Activated CD4-positive, alpha-beta T cell treated with anti-CD3 and anti-CD28 coated beads, Interleukin-2, amount 10 ng/mL, durations not matched to agents 7 days and 5 days (primary cell): Measurements from ENCODE around the gene LRRC8C. TPM values are rescaled to one million over a fixed set of nuclear protein-coding genes. Genes with fewer than 3 reads are reported as not detected.

Experiments used
- CTCF ChIA-PET: fragments of 350-600 bp; sonication (Branson Sonifier 250); formaldehyde crosslinking; loops from one replicate; lab custom pipeline; 2021; ENCODE audit warnings: antibody characterized with exemption; lab: Charles Lee
- POLR2A ChIA-PET: fragments of 350-600 bp; sonication (Branson Sonifier 250); formaldehyde crosslinking; loops from one replicate; lab custom pipeline; 2021; ENCODE audit warnings: antibody characterized with exemption; lab: Charles Lee
- DNase-seq: peaks from one replicate; pipeline ENCODE4 v3.0.0-alpha.2; 2020
- H3K27ac Mint-ChIP-seq: one replicate; pipeline ENCODE4 v1.8.0; 2021; ENCODE audit warnings: mild to moderate bottlenecking, moderate library complexity, mixed read lengths
- H3K27me3 Mint-ChIP-seq: one replicate; pipeline ENCODE4 v1.8.0; 2021; ENCODE audit warnings: mixed read lengths
- H3K36me3 Mint-ChIP-seq: one replicate; pipeline ENCODE4 v1.8.0; 2021; ENCODE audit warnings: low read depth, mixed read lengths
- H3K4me1 Mint-ChIP-seq: one replicate; pipeline ENCODE4 v1.8.0; 2021; ENCODE audit warnings: mixed read lengths
- H3K4me3 Mint-ChIP-seq: one replicate; pipeline ENCODE4 v1.8.0; 2021; ENCODE audit warnings: mild to moderate bottlenecking, moderate library complexity, mixed read lengths
- H3K9me3 Mint-ChIP-seq: one replicate; pipeline ENCODE4 v1.8.0; 2021; ENCODE audit warnings: mixed read lengths
- total RNA-seq, 2 experiments: library from RNA; stranded (reverse); gene quantifications; one replicate each; pipeline ENCODE4 v1.2.3, GENCODE V29; 2021

The LRRC8C gene
- total RNA-seq, 2 experiments from 2014 or later = 45.0 to 55.2 TPM

DNA sequence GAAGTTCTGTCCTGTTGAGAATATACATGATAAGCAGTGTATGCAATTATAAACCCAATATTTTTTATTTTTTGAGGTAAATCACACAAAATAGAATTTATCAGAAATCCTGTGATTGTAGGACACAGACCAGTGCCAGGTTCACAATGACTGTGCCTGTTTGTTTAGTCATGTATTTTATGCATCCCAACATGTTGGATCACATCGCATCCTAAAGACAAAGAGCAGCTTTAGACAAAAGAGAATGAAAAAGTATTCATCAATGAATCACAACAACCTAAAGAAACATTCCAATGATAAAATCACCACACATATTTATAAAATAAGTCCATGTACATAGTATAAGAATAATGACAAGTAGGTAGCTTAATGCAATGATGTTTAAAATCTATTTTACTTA is 134.7 kb downstream of the LRRC8C start:
- H3K36me3 Mint-ChIP-seq = peaks cover 8% of the 10 kb centered on the region
- ChIA-PET POLR2A (no interaction called here), CTCF (interaction anchor here (1.0 to 1.5 kb wide), 4 partner anchors 16 to 27 kb away, joined by 3 to 5 read pairs (median 4); no protein-coding TSS in a partner anchor)
- no peaks in the 10 kb centered on the region for H3K27me3 Mint-ChIP-seq
- H3K4me3 Mint-ChIP-seq = no peak overlapping the region
- no peak overlapping the region for H3K27ac Mint-ChIP-seq
- no peak for DNase-seq
- H3K9me3 Mint-ChIP-seq = no peaks in the 10 kb centered on the region
- peaks cover 17% of the 10 kb centered on the region for H3K4me1 Mint-ChIP-seq

Other genes starting within 250 kb of the LRRC8C start
- gene LRRC8B, start 108.3 kb upstream of the LRRC8C start, total RNA-seq = 10 to 100 TPM; 21.2 to 22.1 TPM
- 10 to 100 TPM; 31.8 to 41.0 TPM for gene LRRC8D, start 187.9 kb downstream of the LRRC8C start, total RNA-seq